IPS-15b (cell line): Measurements from ENCODE around the gene ARHGAP15.

Experiments
- H3K27me3 ChIP-seq: one replicate; pipeline ENCODE4 v1.6.1; 2013; ENCODE audit warnings: low read length; ENCODE audit not compliant: control insufficient read depth, insufficient read depth
- H3K36me3 ChIP-seq: one replicate; pipeline ENCODE4 v1.6.1; 2013; ENCODE audit warnings: low read length; ENCODE audit not compliant: control insufficient read depth, insufficient read depth
- H3K4me1 ChIP-seq: one replicate; pipeline ENCODE4 v1.6.1; 2013; ENCODE audit warnings: mild to moderate bottlenecking, low read length; ENCODE audit not compliant: control insufficient read depth, insufficient read depth
- H3K4me3 ChIP-seq: one replicate; pipeline ENCODE4 v1.5.1; 2013; ENCODE audit warnings: low read depth, low read length
- H3K9ac ChIP-seq: one replicate; pipeline ENCODE4 v1.6.1; 2013; ENCODE audit warnings: low read depth, mild to moderate bottlenecking, low read length
- H3K9me3 ChIP-seq: one replicate; pipeline ENCODE4 v1.6.1; 2013; ENCODE audit warnings: mild to moderate bottlenecking, low read length; ENCODE audit not compliant: control insufficient read depth, insufficient read depth

ARHGAP15 gene

GRCh38 chr2:143290221-143290620 is 161.0 kb downstream of the ARHGAP15 start:
- no peaks in the 10 kb centered on the region for H3K36me3 ChIP-seq
- no peaks in the 10 kb centered on the region for H3K4me1 ChIP-seq
- H3K9me3 ChIP-seq = no peaks in the 10 kb centered on the region
- H3K27me3 ChIP-seq = no peaks in the 10 kb centered on the region
- no peak overlapping the region for H3K4me3 ChIP-seq
- H3K9ac ChIP-seq = no peak overlapping the region

GRCh38 chr2:143294068-143294467 is 164.8 kb downstream of the ARHGAP15 start:
- H3K9me3 ChIP-seq = no peaks in the 10 kb centered on the region
- no peak overlapping the region for H3K4me3 ChIP-seq
- H3K27me3 ChIP-seq = no peaks in the 10 kb centered on the region
- no peaks in the 10 kb centered on the region for H3K4me1 ChIP-seq
- H3K9ac ChIP-seq = no peak overlapping the region
- H3K36me3 ChIP-seq = no peaks in the 10 kb centered on the region

GRCh38 chr2:143296089-143296488 is 166.9 kb downstream of the ARHGAP15 start:
- Histone ChIP-seq H3K4me1 (no peaks in the 10 kb centered on the region), H3K4me3 (no peak overlapping the region), H3K27me3 (no peaks in the 10 kb centered on the region), H3K36me3 (no peaks in the 10 kb centered on the region), H3K9me3 (no peaks in the 10 kb centered on the region), H3K9ac (no peak overlapping the region)

GRCh38 chr2:143297182-143297581 is 168.0 kb downstream of the ARHGAP15 start:
- no peaks in the 10 kb centered on the region for H3K36me3 ChIP-seq
- no peak overlapping the region for H3K9ac ChIP-seq
- no peak overlapping the region for H3K4me3 ChIP-seq
- no peaks in the 10 kb centered on the region for H3K9me3 ChIP-seq
- no peaks in the 10 kb centered on the region for H3K4me1 ChIP-seq
- no peaks in the 10 kb centered on the region for H3K27me3 ChIP-seq

GRCh38 chr2:143300536-143300935 is 171.3 kb downstream of the ARHGAP15 start:
- Histone ChIP-seq H3K27me3 (no peaks in the 10 kb centered on the region), H3K36me3 (no peaks in the 10 kb centered on the region), H3K9me3 (no peaks in the 10 kb centered on the region)

GRCh38 chr2:143311426-143311825 is 182.2 kb downstream of the ARHGAP15 start:
- Histone ChIP-seq H3K9me3 (no peaks in the 10 kb centered on the region), H3K27me3 (no peaks in the 10 kb centered on the region), H3K4me3 (no peak overlapping the region), H3K4me1 (no peaks in the 10 kb centered on the region), H3K9ac (no peak overlapping the region), H3K36me3 (no peaks in the 10 kb centered on the region)

More at GRCh38 chr2:143300536-143300935, 171.3 kb downstream of the ARHGAP15 start:
- Histone ChIP-seq H3K9ac (no peak overlapping the region), H3K4me3 (no peak overlapping the region), H3K4me1 (no peaks in the 10 kb centered on the region)

- H3K9me3 ChIP-seq = no peaks in the 10 kb centered on the region
- H3K9ac ChIP-seq = no peak overlapping the region
- no peaks in the 10 kb centered on the region for H3K4me1 ChIP-seq
- no peaks in the 10 kb centered on the region for H3K27me3 ChIP-seq
- H3K36me3 ChIP-seq = no peaks in the 10 kb centered on the region
- no peak overlapping the region for H3K4me3 ChIP-seq
These were observed 183.2 kb downstream of the ARHGAP15 start for GRCh38 chr2:143312441-143312840.

- H3K9ac ChIP-seq = no peak overlapping the region
- H3K4me3 ChIP-seq = no peak overlapping the region
- H3K4me1 ChIP-seq = no peaks in the 10 kb centered on the region
- no peaks in the 10 kb centered on the region for H3K9me3 ChIP-seq
- no peaks in the 10 kb centered on the region for H3K36me3 ChIP-seq
- no peaks in the 10 kb centered on the region for H3K27me3 ChIP-seq
These were observed 184.6 kb downstream of the ARHGAP15 start for GRCh38 chr2:143313861-143314260.

GRCh38 chr2:143321994-143322393 is 192.8 kb downstream of the ARHGAP15 start:
- Histone ChIP-seq H3K27me3 (no peaks in the 10 kb centered on the region), H3K4me1 (no peaks in the 10 kb centered on the region), H3K9ac (no peak overlapping the region)

GRCh38 chr2:143329288-143329687 is 200.1 kb downstream of the ARHGAP15 start:
- Histone ChIP-seq H3K9ac (no peak overlapping the region), H3K4me1 (no peaks in the 10 kb centered on the region), H3K4me3 (no peak overlapping the region), H3K9me3 (no peaks in the 10 kb centered on the region), H3K36me3 (no peaks in the 10 kb centered on the region), H3K27me3 (no peaks in the 10 kb centered on the region)

More at GRCh38 chr2:143321994-143322393, 192.8 kb downstream of the ARHGAP15 start:
- Histone ChIP-seq H3K9me3 (no peaks in the 10 kb centered on the region), H3K36me3 (no peaks in the 10 kb centered on the region), H3K4me3 (no peak overlapping the region)

GRCh38 chr2:143333168-143333791 is 204.1 kb downstream of the ARHGAP15 start:
- Histone ChIP-seq H3K4me1 (no peaks in the 10 kb centered on the region), H3K4me3 (no peak overlapping the region), H3K9ac (no peak overlapping the region), H3K36me3 (no peaks in the 10 kb centered on the region), H3K9me3 (no peaks in the 10 kb centered on the region), H3K27me3 (no peaks in the 10 kb centered on the region)

- H3K9ac ChIP-seq = no peak overlapping the region
- H3K36me3 ChIP-seq = no peaks in the 10 kb centered on the region
- H3K27me3 ChIP-seq = no peaks in the 10 kb centered on the region
- H3K9me3 ChIP-seq = no peaks in the 10 kb centered on the region
- H3K4me3 ChIP-seq = no peak overlapping the region
- H3K4me1 ChIP-seq = no peaks in the 10 kb centered on the region
These were observed 204.6 kb downstream of the ARHGAP15 start for GRCh38 chr2:143333847-143334246.
